Fibroblast of lung (primary cell): ENCODE results near the gene PRDM16. TPM values are rescaled to one million over a fixed set of nuclear protein-coding genes. Genes with fewer than 3 reads are reported as not detected.

ENCODE experiments used
- DNase-seq, 2 donors: peaks; one replicate each; pipeline versions ENCODE4 v3.0.0 to v3.0.0-alpha.2; 2010; ENCODE audit warnings: low read depth in 2 of 2
- H2AFZ ChIP-seq: 2 replicates; pipeline ENCODE4 v1.5.1; 2012; ENCODE audit warnings: low read length, control low read depth, inconsistent platforms
- H3K27ac ChIP-seq: 2 replicates; pipeline ENCODE4 v1.5.1; 2011; ENCODE audit warnings: low read length, control low read depth; ENCODE audit not compliant: insufficient read depth
- H3K27me3 ChIP-seq: 2 replicates; pipeline ENCODE4 v1.5.1; 2011; ENCODE audit warnings: mild to moderate bottlenecking, low read length; ENCODE audit not compliant: control insufficient read depth, insufficient read depth
- H3K36me3 ChIP-seq: 2 replicates; pipeline ENCODE4 v1.5.1; 2011; ENCODE audit warnings: low read length; ENCODE audit not compliant: control insufficient read depth, insufficient read depth
- H3K4me1 ChIP-seq: 2 replicates; pipeline ENCODE4 v1.5.1; 2011; ENCODE audit warnings: low read length; ENCODE audit not compliant: control insufficient read depth, insufficient read depth; ENCODE audit errors: extremely low read depth
- H3K4me2 ChIP-seq: 2 replicates; pipeline ENCODE4 v1.5.1; 2011; ENCODE audit warnings: low read length, control low read depth; ENCODE audit not compliant: insufficient read depth; ENCODE audit errors: extremely low read depth
- H3K4me3 ChIP-seq, 4 experiments: fragments of 200-600 bp in 1 of 4; sonication (generic) in 1 of 4; replicated peaks in 1 of 4; 2 replicates each; pipeline ENCODE4 v1.5.1; 2011 to 2016; ENCODE audit warnings: low read length in 4 of 4, low read depth in 3 of 4, mild to moderate bottlenecking in 3 of 4, control low read depth in 2 of 4, inconsistent platforms in 1 of 4, mixed read lengths in 1 of 4; ENCODE audit not compliant: insufficient read depth in 1 of 4; ENCODE audit errors: control extremely low read depth in 1 of 4
- H3K79me2 ChIP-seq: 2 replicates; pipeline ENCODE4 v1.5.1; 2012; ENCODE audit warnings: mild to moderate bottlenecking, low read length, inconsistent platforms; ENCODE audit not compliant: control insufficient read depth, insufficient read depth
- H3K9ac ChIP-seq: 2 replicates; pipeline ENCODE4 v1.5.1; 2011; ENCODE audit warnings: mild to moderate bottlenecking, low read length, control low read depth; ENCODE audit not compliant: insufficient read depth
- H3K9me3 ChIP-seq: 2 replicates; pipeline ENCODE4 v1.5.1; 2012; ENCODE audit warnings: low read depth, low read length; ENCODE audit not compliant: control insufficient read depth, insufficient read depth
- H4K20me1 ChIP-seq: 2 replicates; pipeline ENCODE4 v1.5.1; 2011; ENCODE audit warnings: low read length; ENCODE audit not compliant: control insufficient read depth, insufficient read depth; ENCODE audit errors: extremely low read depth
- EZH2 ChIP-seq: IDR thresholded peaks from 2 replicates; pipeline ENCODE4 v1.5.1; 2012; ENCODE audit warnings: low read length, control low read depth, mild to moderate bottlenecking; ENCODE audit errors: missing control alignments
- polyA plus RNA-seq, 2 donors: library from polyadenylated mRNA; depleted of rRNA in 1 of 2; stranded (reverse) in 1 of 2; unstranded in 1 of 2; fragments of >200 nt; gene quantifications; 2 replicates each; pipeline ENCODE4 v1.2.1, GENCODE V29; 2011 to 2012; ENCODE audit warnings: missing spikeins in 1 of 2
- total RNA-seq: library from RNA; depleted of rRNA; stranded (reverse); fragments of >200 nt; gene quantifications from 2 replicates; pipeline ENCODE4 v1.2.1, GENCODE V29; 2014
- TF ChIP-seq, protein P1 (sequence below), 2 donors: IDR thresholded peaks in 1 of 2; conservative IDR thresholded peaks in 1 of 2; 1 replicate in 1 of 2; 2 replicates in 1 of 2; pipeline ENCODE4 v1.5.1; 2011 to 2012; ENCODE audit warnings: low read length in 2 of 2, control low read depth in 1 of 2, inconsistent platforms in 1 of 2, low read depth in 1 of 2, mild to moderate bottlenecking in 1 of 2

The PRDM16 gene
- total and polyA plus RNA-seq, 2 donors (not counting 1 experiment from before 2014, with no cell fraction given): 0.30 to 1.8 TPM

- H2AFZ ChIP-seq: no peak overlapping the region
- no peak for DNase-seq
- H3K36me3 ChIP-seq: no peaks in the 10 kb centered on the region
- H3K79me2 ChIP-seq: no peaks in the 10 kb centered on the region
- H3K4me2 ChIP-seq: no peak overlapping the region
- no peak overlapping the region for H3K27ac ChIP-seq
- H4K20me1 ChIP-seq: no peaks in the 10 kb centered on the region
- peaks cover 4% of the 10 kb centered on the region for H3K4me1 ChIP-seq
- H3K9me3 ChIP-seq: no peaks in the 10 kb centered on the region
- TF ChIP-seq, protein P1, sequence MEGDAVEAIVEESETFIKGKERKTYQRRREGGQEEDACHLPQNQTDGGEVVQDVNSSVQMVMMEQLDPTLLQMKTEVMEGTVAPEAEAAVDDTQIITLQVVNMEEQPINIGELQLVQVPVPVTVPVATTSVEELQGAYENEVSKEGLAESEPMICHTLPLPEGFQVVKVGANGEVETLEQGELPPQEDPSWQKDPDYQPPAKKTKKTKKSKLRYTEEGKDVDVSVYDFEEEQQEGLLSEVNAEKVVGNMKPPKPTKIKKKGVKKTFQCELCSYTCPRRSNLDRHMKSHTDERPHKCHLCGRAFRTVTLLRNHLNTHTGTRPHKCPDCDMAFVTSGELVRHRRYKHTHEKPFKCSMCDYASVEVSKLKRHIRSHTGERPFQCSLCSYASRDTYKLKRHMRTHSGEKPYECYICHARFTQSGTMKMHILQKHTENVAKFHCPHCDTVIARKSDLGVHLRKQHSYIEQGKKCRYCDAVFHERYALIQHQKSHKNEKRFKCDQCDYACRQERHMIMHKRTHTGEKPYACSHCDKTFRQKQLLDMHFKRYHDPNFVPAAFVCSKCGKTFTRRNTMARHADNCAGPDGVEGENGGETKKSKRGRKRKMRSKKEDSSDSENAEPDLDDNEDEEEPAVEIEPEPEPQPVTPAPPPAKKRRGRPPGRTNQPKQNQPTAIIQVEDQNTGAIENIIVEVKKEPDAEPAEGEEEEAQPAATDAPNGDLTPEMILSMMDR (conservative IDR thresholded peaks at IDR 0.05 in 1 of 2, IDR thresholded peaks at IDR 0.05 in 1 of 2; ENCODE audit: low read depth in 1 of 2, low read length in 2 of 2): no peak
- no peak for TF ChIP-seq EZH2
- H3K27me3 ChIP-seq: no peaks in the 10 kb centered on the region
- no peak overlapping the region for H3K9ac ChIP-seq
- H3K4me3 ChIP-seq: no peak overlapping the region
Measured at GRCh38 chr1:3474016-3474415, 405.0 kb downstream of the PRDM16 start.

DNA sequence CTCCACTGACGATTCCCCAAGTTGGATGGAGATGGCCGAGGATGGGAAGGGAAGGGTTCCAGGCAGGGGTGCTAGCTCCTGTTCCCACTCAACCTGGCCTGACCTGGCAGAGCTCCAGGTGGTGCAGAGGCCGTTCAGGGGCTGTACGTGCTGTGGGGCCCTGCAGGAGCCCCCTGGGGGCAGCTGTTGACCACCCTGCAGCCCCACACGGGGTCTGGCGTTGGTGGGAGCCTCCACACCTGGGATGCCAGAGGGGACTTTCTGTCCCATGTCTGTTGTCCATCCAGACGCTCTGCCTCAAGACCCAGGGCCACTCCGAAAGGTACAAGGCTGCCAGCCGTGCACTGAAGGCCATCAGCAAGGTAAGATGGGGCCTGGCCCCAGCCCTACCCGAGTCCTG is 405.4 kb downstream of the PRDM16 start:
- Histone ChIP-seq H3K27ac (no peak overlapping the region), H3K79me2 (no peaks in the 10 kb centered on the region), H3K4me2 (no peak overlapping the region), H2AFZ (no peak overlapping the region), H3K27me3 (no peaks in the 10 kb centered on the region), H3K9me3 (no peaks in the 10 kb centered on the region), H3K36me3 (no peaks in the 10 kb centered on the region), H3K4me1 (peaks cover 4% of the 10 kb centered on the region), H3K4me3 (no peak overlapping the region), H3K9ac (no peak overlapping the region), H4K20me1 (no peaks in the 10 kb centered on the region)
- TF ChIP-seq, protein P1 (conservative IDR thresholded peaks at IDR 0.05 in 1 of 2, IDR thresholded peaks at IDR 0.05 in 1 of 2; ENCODE audit: low read depth in 1 of 2, low read length in 2 of 2): no peak
- no peak for TF ChIP-seq EZH2
- DNase-seq: no peak

DNA sequence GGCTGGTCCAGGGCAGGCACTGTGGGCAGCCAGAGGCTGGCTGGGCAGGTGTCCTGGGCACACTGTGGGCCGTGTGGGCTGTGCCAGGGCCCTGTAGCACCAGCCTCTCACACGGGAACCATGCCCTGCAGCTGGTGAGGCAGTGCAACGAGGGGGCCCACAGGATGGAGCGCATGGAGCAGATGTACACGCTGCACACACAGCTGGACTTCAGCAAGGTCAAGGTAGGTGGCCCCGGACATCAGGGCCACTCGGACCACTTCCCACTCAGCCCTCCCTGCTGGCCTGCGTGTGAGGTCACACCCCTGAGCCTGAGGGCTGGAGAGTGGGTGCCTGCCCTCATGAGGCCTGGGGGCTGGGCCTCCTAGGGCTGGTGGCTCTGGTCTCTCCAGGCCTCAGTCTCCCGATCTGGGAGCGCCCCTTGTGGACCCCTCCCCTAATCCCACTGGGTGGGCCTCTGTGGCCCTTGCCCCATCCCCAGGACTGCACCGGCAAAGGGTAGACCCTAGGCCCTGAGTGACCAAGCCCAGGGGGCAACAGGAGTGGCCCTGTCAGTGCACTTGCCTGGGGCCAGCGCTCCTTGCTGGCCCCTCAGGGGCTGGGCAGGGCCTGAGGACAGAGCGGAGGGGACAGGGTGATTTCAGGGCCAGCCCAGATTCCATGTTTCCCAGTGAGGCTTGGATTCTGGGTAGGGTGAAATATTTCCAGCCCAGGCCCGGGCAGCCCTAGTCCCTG is 407.0 kb downstream of the PRDM16 start:
- no peak for DNase-seq
- Histone ChIP-seq H3K27ac (no peak overlapping the region), H3K9me3 (no peaks in the 10 kb centered on the region), H4K20me1 (no peaks in the 10 kb centered on the region), H2AFZ (no peak overlapping the region), H3K4me2 (no peak overlapping the region), H3K4me1 (peaks cover 4% of the 10 kb centered on the region), H3K9ac (no peak overlapping the region), H3K4me3 (no peak overlapping the region), H3K79me2 (no peaks in the 10 kb centered on the region), H3K27me3 (no peaks in the 10 kb centered on the region), H3K36me3 (no peaks in the 10 kb centered on the region)
- TF ChIP-seq, protein P1 (conservative IDR thresholded peaks at IDR 0.05 in 1 of 2, IDR thresholded peaks at IDR 0.05 in 1 of 2; ENCODE audit: low read depth in 1 of 2, low read length in 2 of 2): no peak
- TF ChIP-seq EZH2: no peak
